Peyer's patch (tissue), 4 donors: Measurements from ENCODE around the gene ALG5.

ENCODE experiments used
- CTCF ChIP-seq, 6 experiments: fragments of 450-650 bp in 4 of 6; fragments of 200-600 bp in 2 of 6; sonication (generic) in 1 of 6; IDR thresholded peaks; one replicate each; pipeline ENCODE4 v1.5.1; 2017 to 2019; ENCODE audit warnings: antibody characterized with exemption in 6 of 6, mild to moderate bottlenecking in 3 of 6, moderate library complexity in 1 of 6
- POLR2A ChIP-seq, 2 donors: fragments of 450-650 bp; IDR thresholded peaks; one replicate each; pipeline ENCODE4 v1.5.1; 2017; ENCODE audit warnings: antibody characterized with exemption in 2 of 2, mild to moderate bottlenecking in 2 of 2, moderate library complexity in 2 of 2

- TF ChIP-seq CTCF (IDR thresholded peaks at IDR 0.05) (no peak), POLR2A (IDR thresholded peaks at IDR 0.05) (no peak)
These were observed 38.1 kb upstream of the ALG5 start for GRCh38 chr13:37037241-37037640.
